HepG2 (cell line): Measurements from ENCODE around the gene DYNC2H1. TPM values are rescaled to one million over a fixed set of nuclear protein-coding genes. Genes with fewer than 3 reads are reported as not detected.

Experiments
- ATAC-seq: fragments of 200-7000 bp; cut with Tn5 transposase; 3 replicates; pipeline ENCODE4 v1.9.1; 2020; ENCODE audit warnings: mild to moderate bottlenecking, moderate library complexity
- BruUV-seq: library from RNA; stranded (reverse); fragments of 400-500 nt; replicated peaks from 2 replicates; lab custom pipeline; 2021; lab: Mats Ljungman, UMichigan
- CTCF ChIA-PET: fragments of 300-600 bp; formaldehyde crosslinking; extraction: SDS; loops from one replicate; lab custom pipeline; 2021; ENCODE audit warnings: low total read pairs, inconsistent platforms, low intra/inter-chr PET ratio; lab: Yijun Ruan, JAX
- POLR2A ChIA-PET: fragments of 350-600 bp; sonication (Branson Sonifier 250); formaldehyde crosslinking; loops from one replicate; lab custom pipeline; 2020; ENCODE audit warnings: antibody characterized with exemption, inconsistent platforms; lab: Yijun Ruan, JAX
- DNase-seq: peaks from one replicate; pipeline ENCODE4 v3.0.0-alpha.2; 2015; ENCODE audit warnings: low spot score
- FAIRE-seq: peaks from 3 replicates; lab custom pipeline; 2011; peaks lifted over from hg19 to GRCh38; lab: Jason Lieb, UNC
- H2AFZ ChIP-seq: one replicate; pipeline ENCODE4 v1.6.1; 2011; ENCODE audit warnings: low read length, inconsistent platforms
- H3K27ac ChIP-seq: fragments of 300-600 bp; 3 replicates; pipeline ENCODE4 v1.8.0; 2011; ENCODE audit warnings: mixed run types, mild to moderate bottlenecking, mixed read lengths, low read length, inconsistent platforms; ENCODE audit not compliant: insufficient read depth; ENCODE audit errors: extremely low read length
- H3K27me3 ChIP-seq, 2 experiments: fragments of 200-600 bp in 1 of 2; 2 replicates in 1 of 2; 3 replicates in 1 of 2; pipeline versions ENCODE4 v1.6.0 to v1.8.0; 2011; ENCODE audit warnings: low read length in 2 of 2, mild to moderate bottlenecking in 2 of 2, moderate library complexity in 2 of 2, inconsistent platforms in 1 of 2; ENCODE audit not compliant: insufficient read depth in 2 of 2, control insufficient read depth in 1 of 2
- H3K36me3 ChIP-seq, 2 experiments: fragments of 200-600 bp in 1 of 2; replicated peaks in 1 of 2; 2 replicates in 1 of 2; 3 replicates in 1 of 2; pipeline versions ENCODE4 v1.5.1 to v1.8.0; 2011; ENCODE audit warnings: low read length in 2 of 2, inconsistent platforms in 1 of 2; ENCODE audit not compliant: insufficient read depth in 2 of 2, control insufficient read depth in 1 of 2
- H3K4me1 ChIP-seq: 2 replicates; pipeline ENCODE4 v1.5.1; 2012; ENCODE audit warnings: low read length, inconsistent platforms; ENCODE audit not compliant: insufficient read depth
- H3K4me2 ChIP-seq: 2 replicates; pipeline ENCODE4 v1.6.0; 2011; ENCODE audit warnings: low read depth, low read length, inconsistent platforms
- H3K4me3 ChIP-seq, 3 experiments: fragments of 200-600 bp in 1 of 3; sonication (generic), shearing (Covaris generic) in 1 of 3; replicated peaks in 1 of 3; 2 replicates each; pipeline ENCODE4 v1.5.1; 2011 to 2016; ENCODE audit warnings: low read length in 3 of 3, inconsistent platforms in 2 of 3, low read depth in 2 of 3, mild to moderate bottlenecking in 2 of 3, control low read depth in 1 of 3, mixed read lengths in 1 of 3; ENCODE audit not compliant: insufficient read depth in 1 of 3
- H3K79me2 ChIP-seq: one replicate; pipeline ENCODE4 v1.6.1; 2011; ENCODE audit warnings: low read length, inconsistent platforms; ENCODE audit not compliant: insufficient read depth
- H3K9ac ChIP-seq: 2 replicates; pipeline ENCODE4 v1.6.0; 2011; ENCODE audit warnings: mild to moderate bottlenecking, low read depth, low read length, inconsistent platforms; ENCODE audit not compliant: insufficient read depth
- H3K9me3 ChIP-seq: 2 replicates; pipeline ENCODE4 v1.5.1; 2012; ENCODE audit warnings: mild to moderate bottlenecking, low read length
- H4K20me1 ChIP-seq: 2 replicates; pipeline ENCODE4 v1.6.0; 2011; ENCODE audit warnings: inconsistent platforms, mild to moderate bottlenecking, low read length, moderate library complexity; ENCODE audit not compliant: insufficient read depth
- JUND ChIP-seq: sonication (generic); formaldehyde crosslinking; IDR thresholded peaks from 2 replicates; pipeline ENCODE4 v1.8.0; 2022; ENCODE audit warnings: mild to moderate bottlenecking, missing genetic modification reagents
- MAFF ChIP-seq: IDR thresholded peaks from 2 replicates; pipeline ENCODE4 v1.6.1; 2011; ENCODE audit warnings: low read depth, low read length, improper control_type of control experiment
- MAFK ChIP-seq, 2 experiments: IDR thresholded peaks in 1 of 2; conservative IDR thresholded peaks in 1 of 2; 2 replicates each; pipeline ENCODE4 v1.6.1; 2011; ENCODE audit warnings: improper control_type of control experiment in 2 of 2, low read length in 2 of 2
- RFX5 ChIP-seq: IDR thresholded peaks from 2 replicates; pipeline ENCODE4 v1.6.1; 2011; ENCODE audit warnings: low read depth, low read length, improper control_type of control experiment
- TEAD2 ChIP-seq: sonication (generic); formaldehyde crosslinking; IDR thresholded peaks from 2 replicates; pipeline ENCODE4 v1.9.0; 2021; ENCODE audit warnings: missing genetic modification reagents
- ZNF546 ChIP-seq: sonication (generic); formaldehyde crosslinking; conservative IDR thresholded peaks from 2 replicates; pipeline ENCODE4 v1.8.1; 2023; ENCODE audit warnings: mild to moderate bottlenecking, missing genetic modification reagents
- ZNF83 ChIP-seq: sonication (generic); formaldehyde crosslinking; IDR thresholded peaks from 2 replicates; pipeline ENCODE4 v1.4.0; 2020; ENCODE audit warnings: missing genetic modification reagents, mild to moderate bottlenecking, borderline replicate concordance
- ZZZ3 ChIP-seq: sonication (generic); formaldehyde crosslinking; IDR thresholded peaks from 2 replicates; pipeline ENCODE4 v1.4.0; 2020; ENCODE audit warnings: missing genetic modification reagents, mild to moderate bottlenecking, borderline replicate concordance
- WGBS: methylation state at CpG from one replicate; pipeline ENCODE4 v1.1.6; 2017; ENCODE audit warnings: low lambda C conversion rate; 5-methylcytosine and 5-hydroxymethylcytosine counted together
- in situ Hi-C: cut with HindIII; loops from 2 replicates; pipeline ENCODE4 v1.10.0; 2017; ENCODE audit warnings: low pct_unique_long_range_greater_than_20kb; ENCODE audit not compliant: extremely low pct_ligation_motif_present
- intact Hi-C: fragments of 100-400 bp; cut with micrococcal nuclease; formaldehyde crosslinking; loops from one replicate; pipeline ENCODE4 v1.10.0; 2022; ENCODE audit not compliant: unreplicated experiment
- polyA plus RNA-seq, 8 experiments: library from polyadenylated mRNA; depleted of rRNA in 3 of 8; stranded (reverse) in 7 of 8; unstranded in 1 of 8; fragments of >200 nt; fragmentation: Illumina TruSeq in 4 of 8; extraction: Trizol in 4 of 8; gene quantifications; 2 replicates each; pipeline versions ENCODE4 v1.2.1 to v1.2.3, GENCODE V29; 2011 to 2016; ENCODE audit warnings: low read depth in 4 of 8, missing spikeins in 1 of 8, mixed read lengths in 1 of 8; ENCODE audit not compliant: insufficient read depth in 1 of 8
- total RNA-seq, 5 experiments: library from RNA; depleted of rRNA; stranded (reverse); fragments of >200 nt; fragmentation: Illumina TruSeq; extraction: Trizol; gene quantifications; 2 replicates each; pipeline ENCODE4 v1.2.3, GENCODE V29; 2016; ENCODE audit warnings: low read depth in 1 of 5

DYNC2H1 gene
- total and polyA plus RNA-seq, 2 of the 13 experiments (the other 11 are each of a cell fraction or from before 2014, with no cell fraction given): 0.49 to 0.66 TPM

DNA sequence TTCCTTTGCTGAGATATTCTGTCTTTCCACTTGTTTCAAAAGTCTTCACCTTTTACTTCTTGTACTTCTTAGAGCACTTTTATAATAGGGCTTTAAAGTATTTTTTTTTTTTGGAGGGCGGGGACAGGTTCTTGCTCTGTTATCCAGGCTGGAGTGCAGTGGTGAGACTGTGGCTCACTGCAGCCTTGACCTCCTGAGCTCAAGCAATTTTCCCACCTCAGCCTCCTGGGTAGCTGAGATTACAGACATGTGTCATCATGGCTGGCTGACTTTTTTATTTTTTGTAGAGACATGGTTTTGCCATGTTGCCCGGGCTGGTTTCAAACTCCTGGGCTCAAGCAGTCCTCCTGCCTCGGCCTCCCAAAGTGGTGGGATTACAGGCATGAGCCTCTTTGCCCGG lies 57.9 kb downstream of the DYNC2H1 start (continued):
- no peak for TF ChIP-seq ZZZ3 (CRISPR knock-in tag)

DNA sequence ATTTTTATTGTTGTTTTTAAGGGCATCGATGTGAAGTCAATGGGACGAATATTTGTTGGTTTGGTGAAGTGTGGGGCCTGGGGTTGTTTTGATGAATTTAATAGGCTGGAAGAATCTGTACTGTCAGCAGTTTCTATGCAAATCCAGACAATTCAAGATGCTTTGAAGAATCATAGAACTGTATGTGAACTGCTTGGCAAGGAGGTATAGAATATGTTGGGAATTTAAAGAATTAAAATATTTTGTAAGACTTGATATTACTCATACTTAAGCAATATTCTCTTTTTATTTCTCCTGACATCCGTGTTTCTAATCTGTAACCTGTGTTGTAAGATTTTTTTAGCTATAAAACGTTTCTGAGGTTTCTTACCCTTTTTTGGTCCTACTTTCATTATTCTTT lies 61.6 kb downstream of the DYNC2H1 start:
- ATAC-seq (no peak), FAIRE-seq (no peak), DNase-seq (no peak)
- Histone ChIP-seq H4K20me1 (no peaks in the 10 kb centered on the region), H3K4me1 (no peaks in the 10 kb centered on the region), H3K9me3 (no peaks in the 10 kb centered on the region), H3K36me3 (no peaks in the 10 kb centered on the region), H3K4me3 (no peak overlapping the region), H2AFZ (no peak overlapping the region), H3K9ac (no peak overlapping the region), H3K27ac (no peak overlapping the region), H3K4me2 (no peak overlapping the region), H3K27me3 (no peaks in the 10 kb centered on the region), H3K79me2 (no peaks in the 10 kb centered on the region)
- in situ Hi-C loops (no loop called here), intact Hi-C loops (no loop called here)
- BruUV-seq: no TSS peak
- ChIA-PET CTCF (no interaction called here), POLR2A (no interaction called here)
- TF ChIP-seq JUND (CRISPR knock-in tag): no peak
- TF ChIP-seq TEAD2 (CRISPR knock-in tag): no peak
- no peak for TF ChIP-seq ZNF546 (CRISPR knock-in tag)
- peak; percentile 77 to 90; a peak in 3 of 4 replicates for TF ChIP-seq MAFK (conservative IDR thresholded peaks at IDR 0.05 in 1 of 2, IDR thresholded peaks at IDR 0.05 in 1 of 2; ENCODE audit: low read length in 2 of 2)
- peak; percentile 39; the same call in 1 of the 2 replicates for TF ChIP-seq RFX5
- peak; percentile 84 for TF ChIP-seq MAFF
- TF ChIP-seq ZNF83 (CRISPR knock-in tag): no peak
- 26% methylated on average over 4 of the region's 4 CpGs for WGBS
